HCT116 (cell line): ENCODE data around the gene SUPT6H. TPM values are rescaled to one million over a fixed set of nuclear protein-coding genes. Genes with fewer than 3 reads are reported as not detected.

Source experiments
- ATAC-seq: fragments of 200-7000 bp; cut with Tn5 transposase; 2 replicates; pipeline ENCODE4 v1.9.1; 2020; ENCODE audit warnings: mild to moderate bottlenecking, moderate library complexity
- BruUV-seq: library from RNA; stranded (reverse); fragments of 400-500 nt; replicated peaks from 2 replicates; lab custom pipeline; 2021; lab: Mats Ljungman, UMichigan
- CTCF ChIA-PET: fragments of 300-600 bp; sonication (Branson Sonifier 250); formaldehyde crosslinking; loops from one replicate; lab custom pipeline; 2021; ENCODE audit warnings: antibody characterized with exemption; lab: Charles Lee
- POLR2A ChIA-PET: fragments of 300-600, 350-600 bp; sonication (Branson Sonifier 250); formaldehyde crosslinking; loops from one replicate; lab custom pipeline; 2021; ENCODE audit warnings: antibody characterized with exemption; lab: Charles Lee
- RAD21 ChIA-PET, 2 experiments: fragments of 300-600 bp; sonication (Branson Sonifier 250); formaldehyde crosslinking; loops; one replicate each; lab custom pipeline; 2023; ENCODE audit warnings: low total read pairs in 2 of 2; ENCODE audit not compliant: uncharacterized antibody in 2 of 2, unreplicated experiment in 2 of 2, low non-redundant PET in 1 of 2; lab: Charles Lee
- DNase-seq: peaks from one replicate; pipeline ENCODE4 v3.0.0-alpha.2; 2010; ENCODE audit warnings: low read depth, low spot score
- H2AFZ ChIP-seq: fragments of 200-600 bp; shearing (Covaris generic), sonication (generic); 2 replicates; pipeline ENCODE4 v1.6.1; 2017; ENCODE audit warnings: low read depth, mixed run types, mixed read lengths, antibody characterized with exemption, low read length; ENCODE audit not compliant: poor library complexity, severe bottlenecking
- H3K27ac ChIP-seq: 2 replicates; pipeline ENCODE4 v1.5.1; 2012; ENCODE audit warnings: low read depth, low read length
- H3K27me3 ChIP-seq: fragments of 200-600 bp; sonication (generic); 2 replicates; pipeline ENCODE4 v1.6.1; 2016; ENCODE audit warnings: mixed run types, low read length, mixed read lengths; ENCODE audit not compliant: insufficient read depth
- H3K36me3 ChIP-seq, 2 experiments: fragments of 200-500 bp in 1 of 2; fragments of 200-600 bp in 1 of 2; sonication (Bioruptor generic) in 1 of 2; sonication (generic) in 1 of 2; 2 replicates each; pipeline versions ENCODE4 v1.5.1 to v1.6.1; 2014 to 2016; ENCODE audit warnings: low read length in 2 of 2, inconsistent platforms in 1 of 2, mixed read lengths in 1 of 2, mixed run types in 1 of 2; ENCODE audit not compliant: insufficient read depth in 2 of 2, control insufficient read depth in 1 of 2
- H3K4me1 ChIP-seq, 2 experiments: fragments of 200-600 bp in 1 of 2; sonication (generic) in 1 of 2; 2 replicates each; pipeline versions ENCODE4 v1.5.1 to v1.6.1; 2012 to 2017; ENCODE audit warnings: low read length in 2 of 2, inconsistent platforms in 1 of 2, mild to moderate bottlenecking in 1 of 2, mixed read lengths in 1 of 2, mixed run types in 1 of 2, moderate library complexity in 1 of 2; ENCODE audit not compliant: insufficient read depth in 2 of 2, control insufficient read depth in 1 of 2
- H3K4me2 ChIP-seq: fragments of 200-600 bp; sonication (generic); 2 replicates; pipeline ENCODE4 v1.6.1; 2017; ENCODE audit warnings: mixed run types, low read length, mixed read lengths
- H3K4me3 ChIP-seq, 2 experiments: fragments of 200-600 bp in 1 of 2; sonication (generic) in 1 of 2; replicated peaks in 1 of 2; 2 replicates each; pipeline ENCODE4 v1.5.1; 2011 to 2016; ENCODE audit warnings: low read length in 2 of 2, control low read depth in 1 of 2, low read depth in 1 of 2, mild to moderate bottlenecking in 1 of 2, mixed read lengths in 1 of 2, mixed run types in 1 of 2
- H3K79me2 ChIP-seq: fragments of 200-600 bp; sonication (generic); 2 replicates; pipeline ENCODE4 v1.6.1; 2017; ENCODE audit warnings: mild to moderate bottlenecking, mixed run types, low read length, moderate library complexity, mixed read lengths; ENCODE audit not compliant: insufficient read depth
- H3K9ac ChIP-seq: fragments of 200-600 bp; sonication (generic); 2 replicates; pipeline ENCODE4 v1.6.1; 2016; ENCODE audit warnings: low read length, mixed read lengths
- H3K9me2 ChIP-seq: fragments of 200-600 bp; sonication (generic), shearing (Covaris generic); 2 replicates; pipeline ENCODE4 v1.6.1; 2017; ENCODE audit warnings: mixed run types, mild to moderate bottlenecking, moderate library complexity; ENCODE audit not compliant: insufficient read depth
- H3K9me3 ChIP-seq, 2 experiments: fragments of 200-500 bp in 1 of 2; fragments of 200-600 bp in 1 of 2; sonication (Bioruptor generic) in 1 of 2; sonication (generic) in 1 of 2; 2 replicates each; pipeline ENCODE4 v1.6.1; 2014 to 2017; ENCODE audit warnings: low read length in 2 of 2, mixed read lengths in 2 of 2, inconsistent platforms in 1 of 2, low read depth in 1 of 2, mild to moderate bottlenecking in 1 of 2, mixed run types in 1 of 2, moderate library complexity in 1 of 2; ENCODE audit not compliant: control insufficient read depth in 1 of 2, insufficient read depth in 1 of 2
- H4K20me1 ChIP-seq: fragments of 200-600 bp; sonication (generic), shearing (Covaris generic); 2 replicates; pipeline ENCODE4 v1.6.1; 2017; ENCODE audit warnings: mixed run types, mild to moderate bottlenecking, moderate library complexity; ENCODE audit not compliant: insufficient read depth
- CBX3 ChIP-seq: IDR thresholded peaks from 2 replicates; pipeline ENCODE4 v1.6.1; 2012; ENCODE audit warnings: low read depth
- CEBPB ChIP-seq: IDR thresholded peaks from 2 replicates; pipeline ENCODE4 v1.6.1; 2012; ENCODE audit warnings: low read depth
- ELF1 ChIP-seq: IDR thresholded peaks from 2 replicates; pipeline ENCODE4 v1.6.1; 2012; ENCODE audit warnings: low read depth, borderline replicate concordance
- EZH2 ChIP-seq: fragments of 200-600 bp; sonication (generic); IDR thresholded peaks from 2 replicates; pipeline ENCODE4 v1.6.1; 2017; ENCODE audit warnings: antibody characterized with exemption, mixed run types
- EZH2phosphoT487 ChIP-seq: fragments of 200-600 bp; IDR thresholded peaks from 2 replicates; pipeline ENCODE4 v1.6.1; 2018; ENCODE audit warnings: antibody characterized with exemption, borderline replicate concordance
- FOSL1 ChIP-seq: IDR thresholded peaks from 2 replicates; pipeline ENCODE4 v1.6.1; 2012; ENCODE audit warnings: low read depth
- JUND ChIP-seq: IDR thresholded peaks from 2 replicates; pipeline ENCODE4 v1.6.1; 2012
- POLR2A ChIP-seq: IDR thresholded peaks from 2 replicates; pipeline ENCODE4 v1.7.0; 2011; ENCODE audit warnings: borderline replicate concordance; ENCODE audit not compliant: insufficient read depth, insufficient read length; ENCODE audit errors: extremely low read depth
- POLR2AphosphoS5 ChIP-seq: IDR thresholded peaks from 2 replicates; pipeline ENCODE4 v1.6.1; 2011; ENCODE audit warnings: mild to moderate bottlenecking, low read depth, low read length, moderate library complexity
- SIN3A ChIP-seq: IDR thresholded peaks from 2 replicates; pipeline ENCODE4 v1.6.1; 2012; ENCODE audit warnings: low read depth
- SP1 ChIP-seq: IDR thresholded peaks from 2 replicates; pipeline ENCODE4 v1.6.1; 2012; ENCODE audit warnings: low read depth
- SRF ChIP-seq: IDR thresholded peaks from 2 replicates; pipeline ENCODE4 v1.6.1; 2012; ENCODE audit warnings: low read depth
- TCF7L2 ChIP-seq: IDR thresholded peaks from 2 replicates; pipeline ENCODE4 v1.7.0; 2011; ENCODE audit warnings: borderline replicate concordance, inconsistent platforms; ENCODE audit not compliant: insufficient read depth, insufficient read length; ENCODE audit errors: extremely low read depth
- YY1 ChIP-seq: IDR thresholded peaks from 2 replicates; pipeline ENCODE4 v1.6.1; 2011; ENCODE audit warnings: low read length, low read depth, moderate library complexity, mild to moderate bottlenecking; ENCODE audit not compliant: insufficient replicate concordance; ENCODE audit errors: extremely low read depth
- ZFX ChIP-seq: fragments of 450-650 bp; IDR thresholded peaks from 2 replicates; pipeline ENCODE4 v1.6.1; 2017
- ZNF274 ChIP-seq: fragments of 200-500 bp; sonication (Bioruptor generic); IDR thresholded peaks from 2 replicates; pipeline ENCODE4 v1.6.1; 2014; ENCODE audit warnings: mild to moderate bottlenecking, low read depth, low read length, inconsistent platforms
- intact Hi-C: fragments of 100-400 bp; cut with micrococcal nuclease; formaldehyde crosslinking; loops from 2 replicates; pipeline ENCODE4 v1.10.0; 2022
- total RNA-seq: library from RNA; stranded (reverse); gene quantifications from one replicate; pipeline ENCODE4 v1.2.1, GENCODE V29; 2021; ENCODE audit not compliant: unreplicated experiment
- TF ChIP-seq, protein P1 (sequence below): IDR thresholded peaks from 2 replicates; pipeline ENCODE4 v1.6.1; 2011; ENCODE audit warnings: mild to moderate bottlenecking, low read length, moderate library complexity; ENCODE audit not compliant: insufficient replicate concordance; ENCODE audit errors: extremely low read depth
- TF ChIP-seq, protein P2 (sequence below): IDR thresholded peaks from 2 replicates; pipeline ENCODE4 v1.6.1; 2012
- TF ChIP-seq, protein P3 (sequence below): IDR thresholded peaks from 2 replicates; pipeline ENCODE4 v1.6.1; 2012
- TF ChIP-seq, protein P4 (sequence below): IDR thresholded peaks from 2 replicates; pipeline ENCODE4 v1.6.1; 2012; ENCODE audit warnings: low read depth

Gene SUPT6H
- total RNA-seq, 1 experiment from 2014 or later, result 62.1 TPM

DNA sequence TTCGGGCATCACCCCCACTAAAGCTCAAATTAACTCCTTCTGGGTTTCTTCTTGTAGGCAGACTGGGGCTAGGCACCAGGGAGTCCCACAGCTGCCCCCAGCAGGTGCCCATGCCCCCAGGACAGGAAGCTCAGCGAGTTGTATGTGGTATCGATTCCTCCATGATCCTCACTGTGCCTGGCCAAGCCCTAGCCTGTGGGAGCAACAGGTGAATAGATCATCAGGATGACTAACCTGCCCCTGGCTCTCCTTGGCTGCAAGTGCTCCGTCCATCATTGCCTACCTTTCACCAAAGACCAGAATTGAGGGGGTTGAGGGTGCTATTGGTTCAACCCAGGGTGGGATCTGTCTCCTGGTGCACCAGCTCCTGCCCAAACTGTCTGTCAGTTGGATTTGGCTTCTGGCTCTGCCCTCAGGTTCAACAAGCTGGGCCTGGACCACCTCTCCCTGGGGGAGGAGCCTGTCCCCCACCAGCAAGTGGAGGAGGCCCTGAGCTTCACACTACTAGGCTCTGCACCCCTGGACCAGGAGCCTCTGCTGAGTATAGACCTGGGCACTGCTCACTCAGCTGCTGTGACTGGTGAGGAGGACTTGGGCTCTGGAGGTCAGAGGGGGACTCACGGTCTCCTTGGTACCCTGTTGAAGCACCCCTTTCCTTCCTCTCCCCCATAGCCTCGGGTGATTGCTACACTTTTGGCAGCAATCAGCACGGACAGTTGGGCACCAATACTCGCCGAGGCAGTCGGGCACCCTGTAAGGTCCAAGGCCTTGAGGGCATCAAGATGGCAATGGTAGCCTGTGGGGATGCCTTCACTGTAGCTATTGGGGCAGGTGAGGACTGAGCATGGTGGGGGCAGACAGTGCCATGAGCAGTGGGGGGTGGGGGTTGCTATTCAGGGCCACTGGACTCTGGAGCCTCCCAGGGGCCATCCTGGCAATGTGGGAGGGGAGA, 78.7 kb downstream of the SUPT6H start:
- Histone ChIP-seq H3K27me3 (no peaks in the 10 kb centered on the region), H3K27ac (no peak overlapping the region; the same call in 1 of the 2 replicates), H3K4me2 (no peak overlapping the region), H3K79me2 (peaks cover 16% of the 10 kb centered on the region), H3K9me3 (no peaks in the 10 kb centered on the region), H4K20me1 (no peaks in the 10 kb centered on the region; the same call in 1 of the 2 replicates), H3K9me2 (no peaks in the 10 kb centered on the region), H2AFZ (no peak overlapping the region), H3K4me3 (no peak overlapping the region), H3K9ac (no peak overlapping the region), H3K36me3 (peaks cover 0 to 5% of the 10 kb centered on the region in 2 experiments; a peak in 2 of 4 replicates), H3K4me1 (peaks cover 15 to 36% of the 10 kb centered on the region in 2 experiments)
- POLR2A ChIA-PET, result interaction anchor here (1.1 to 1.6 kb wide), 3 partner anchors 12 to 14 kb away, joined by 4 read pairs; partner anchors contain the start of gene NEK8
- RAD21 ChIA-PET, result no interaction called here
- DNase-seq (no peak), ATAC-seq (no peak)
- TF ChIP-seq EZH2 (no peak), POLR2AphosphoS5 (no peak), SIN3A (no peak), POLR2A (no peak), ZFX (no peak), ZNF274 (no peak), SP1 (no peak), TCF7L2 (no peak), CBX3 (no peak), YY1 (no peak), ELF1 (no peak), EZH2phosphoT487 (no peak), CEBPB (no peak), SRF (no peak), JUND (no peak), FOSL1 (no peak)
- TF ChIP-seq, protein P1, sequence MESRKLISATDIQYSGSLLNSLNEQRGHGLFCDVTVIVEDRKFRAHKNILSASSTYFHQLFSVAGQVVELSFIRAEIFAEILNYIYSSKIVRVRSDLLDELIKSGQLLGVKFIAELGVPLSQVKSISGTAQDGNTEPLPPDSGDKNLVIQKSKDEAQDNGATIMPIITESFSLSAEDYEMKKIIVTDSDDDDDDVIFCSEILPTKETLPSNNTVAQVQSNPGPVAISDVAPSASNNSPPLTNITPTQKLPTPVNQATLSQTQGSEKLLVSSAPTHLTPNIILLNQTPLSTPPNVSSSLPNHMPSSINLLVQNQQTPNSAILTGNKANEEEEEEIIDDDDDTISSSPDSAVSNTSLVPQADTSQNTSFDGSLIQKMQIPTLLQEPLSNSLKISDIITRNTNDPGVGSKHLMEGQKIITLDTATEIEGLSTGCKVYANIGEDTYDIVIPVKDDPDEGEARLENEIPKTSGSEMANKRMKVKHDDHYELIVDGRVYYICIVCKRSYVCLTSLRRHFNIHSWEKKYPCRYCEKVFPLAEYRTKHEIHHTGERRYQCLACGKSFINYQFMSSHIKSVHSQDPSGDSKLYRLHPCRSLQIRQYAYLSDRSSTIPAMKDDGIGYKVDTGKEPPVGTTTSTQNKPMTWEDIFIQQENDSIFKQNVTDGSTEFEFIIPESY, result no peak
- TF ChIP-seq, protein P2, sequence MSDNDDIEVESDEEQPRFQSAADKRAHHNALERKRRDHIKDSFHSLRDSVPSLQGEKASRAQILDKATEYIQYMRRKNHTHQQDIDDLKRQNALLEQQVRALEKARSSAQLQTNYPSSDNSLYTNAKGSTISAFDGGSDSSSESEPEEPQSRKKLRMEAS, result no peak
- TF ChIP-seq, protein P3, sequence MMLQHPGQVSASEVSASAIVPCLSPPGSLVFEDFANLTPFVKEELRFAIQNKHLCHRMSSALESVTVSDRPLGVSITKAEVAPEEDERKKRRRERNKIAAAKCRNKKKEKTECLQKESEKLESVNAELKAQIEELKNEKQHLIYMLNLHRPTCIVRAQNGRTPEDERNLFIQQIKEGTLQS, result no peak
- TF ChIP-seq, protein P4, sequence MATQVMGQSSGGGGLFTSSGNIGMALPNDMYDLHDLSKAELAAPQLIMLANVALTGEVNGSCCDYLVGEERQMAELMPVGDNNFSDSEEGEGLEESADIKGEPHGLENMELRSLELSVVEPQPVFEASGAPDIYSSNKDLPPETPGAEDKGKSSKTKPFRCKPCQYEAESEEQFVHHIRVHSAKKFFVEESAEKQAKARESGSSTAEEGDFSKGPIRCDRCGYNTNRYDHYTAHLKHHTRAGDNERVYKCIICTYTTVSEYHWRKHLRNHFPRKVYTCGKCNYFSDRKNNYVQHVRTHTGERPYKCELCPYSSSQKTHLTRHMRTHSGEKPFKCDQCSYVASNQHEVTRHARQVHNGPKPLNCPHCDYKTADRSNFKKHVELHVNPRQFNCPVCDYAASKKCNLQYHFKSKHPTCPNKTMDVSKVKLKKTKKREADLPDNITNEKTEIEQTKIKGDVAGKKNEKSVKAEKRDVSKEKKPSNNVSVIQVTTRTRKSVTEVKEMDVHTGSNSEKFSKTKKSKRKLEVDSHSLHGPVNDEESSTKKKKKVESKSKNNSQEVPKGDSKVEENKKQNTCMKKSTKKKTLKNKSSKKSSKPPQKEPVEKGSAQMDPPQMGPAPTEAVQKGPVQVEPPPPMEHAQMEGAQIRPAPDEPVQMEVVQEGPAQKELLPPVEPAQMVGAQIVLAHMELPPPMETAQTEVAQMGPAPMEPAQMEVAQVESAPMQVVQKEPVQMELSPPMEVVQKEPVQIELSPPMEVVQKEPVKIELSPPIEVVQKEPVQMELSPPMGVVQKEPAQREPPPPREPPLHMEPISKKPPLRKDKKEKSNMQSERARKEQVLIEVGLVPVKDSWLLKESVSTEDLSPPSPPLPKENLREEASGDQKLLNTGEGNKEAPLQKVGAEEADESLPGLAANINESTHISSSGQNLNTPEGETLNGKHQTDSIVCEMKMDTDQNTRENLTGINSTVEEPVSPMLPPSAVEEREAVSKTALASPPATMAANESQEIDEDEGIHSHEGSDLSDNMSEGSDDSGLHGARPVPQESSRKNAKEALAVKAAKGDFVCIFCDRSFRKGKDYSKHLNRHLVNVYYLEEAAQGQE, result no peak
- intact Hi-C loops, result no loop called here
- no TSS peak for BruUV-seq
- CTCF ChIA-PET, result interaction anchor here (0.7 kb wide), 1 partner anchor 13 kb away, joined by 4 read pairs; no protein-coding TSS in a partner anchor
